GM21515 (cell line): ENCODE results near the gene PLD6.
"Not testable (repeated sequence)": the region's sequence is repeated elsewhere in the genome, so short reads cannot be mapped to it uniquely, and the experiment has no call there.

Source experiments
- ATAC-seq: cut with Tn5 transposase; IDR thresholded peaks from one replicate; pipeline ENCODE4 v1.9.1; 2021; ENCODE audit not compliant: unreplicated experiment

The PLD6 gene, protein sequence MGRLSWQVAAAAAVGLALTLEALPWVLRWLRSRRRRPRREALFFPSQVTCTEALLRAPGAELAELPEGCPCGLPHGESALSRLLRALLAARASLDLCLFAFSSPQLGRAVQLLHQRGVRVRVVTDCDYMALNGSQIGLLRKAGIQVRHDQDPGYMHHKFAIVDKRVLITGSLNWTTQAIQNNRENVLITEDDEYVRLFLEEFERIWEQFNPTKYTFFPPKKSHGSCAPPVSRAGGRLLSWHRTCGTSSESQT

DNA sequence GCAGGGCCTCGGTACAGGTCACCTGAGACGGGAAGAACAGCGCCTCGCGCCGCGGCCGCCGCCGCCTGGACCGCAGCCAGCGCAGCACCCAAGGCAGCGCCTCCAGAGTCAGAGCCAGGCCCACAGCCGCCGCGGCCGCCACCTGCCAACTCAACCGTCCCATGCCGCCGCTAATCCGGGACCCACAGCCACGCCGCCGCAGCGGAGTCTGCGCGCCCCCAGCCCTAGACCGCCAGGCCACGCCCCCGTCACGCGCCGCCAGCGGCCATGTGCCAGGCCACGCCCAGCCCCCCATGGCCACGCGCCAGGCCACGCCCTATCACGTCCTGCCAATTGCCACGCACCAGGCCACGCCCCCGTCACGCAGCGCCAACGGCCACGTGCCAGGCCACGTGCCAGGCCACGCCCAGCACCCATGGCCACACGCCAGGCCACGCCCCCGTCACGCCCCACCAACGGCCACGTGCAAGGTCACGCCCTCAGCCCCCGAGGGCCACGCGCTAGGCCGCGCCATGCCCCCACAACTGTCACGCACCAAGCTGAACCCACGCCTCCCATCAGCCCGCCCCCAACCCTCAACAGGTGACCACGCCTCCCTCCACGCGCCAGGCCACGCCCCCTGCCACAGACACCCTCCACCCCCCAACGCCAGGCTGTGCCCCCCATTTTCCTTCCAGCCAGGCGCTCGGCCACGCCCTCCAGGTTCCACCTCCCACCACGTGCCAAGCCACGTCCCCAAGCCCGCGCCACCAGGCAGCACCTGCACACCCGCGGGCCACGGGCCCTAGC, at the start of gene PLD6:
PLD6 (minus strand) TSS at position 210 of the 789 bp plus-strand sequence; CDS start at position 163, 47 bp downstream.
- no peak for ATAC-seq

DNA sequence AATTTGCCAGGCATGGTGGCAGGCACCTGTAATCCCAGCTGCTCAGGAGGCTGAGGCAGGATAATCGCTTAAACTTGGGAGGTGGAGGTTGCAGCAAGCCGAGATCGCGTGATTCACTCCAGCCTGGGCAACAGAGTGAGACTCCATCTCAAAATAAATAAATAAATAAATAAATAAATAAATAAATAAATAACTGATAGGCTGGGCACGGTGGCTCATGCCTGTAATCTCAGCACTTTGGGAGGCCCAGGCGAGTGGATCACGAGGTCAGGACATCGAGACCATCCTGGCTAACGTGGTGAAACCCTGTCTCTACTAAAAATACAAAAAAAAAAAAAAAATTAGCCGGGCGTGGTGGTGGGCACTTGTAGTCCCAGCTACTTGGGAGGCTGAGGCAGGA, 49.6 kb upstream of the PLD6 start:
- not testable (repeated sequence) for ATAC-seq

DNA sequence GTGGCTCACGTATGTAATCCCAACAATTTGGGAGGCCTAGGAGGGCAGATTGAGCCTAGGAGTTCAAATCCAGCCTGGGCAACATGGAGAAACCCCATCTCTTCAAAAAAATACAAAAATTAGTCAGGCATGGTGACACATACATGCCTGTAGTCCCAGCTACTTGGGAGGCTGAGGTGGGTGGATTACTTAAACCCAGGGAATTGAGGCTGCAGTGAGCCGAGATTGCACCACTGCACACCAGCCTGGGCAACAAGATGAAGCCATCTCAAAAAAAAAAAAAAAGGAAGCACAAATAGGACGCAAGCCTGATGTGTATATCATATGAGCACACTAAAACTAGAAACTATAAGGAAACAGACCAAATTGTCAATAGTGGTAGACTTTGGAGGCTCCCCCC, 47.9 kb upstream of the PLD6 start:
- no peak for ATAC-seq

DNA sequence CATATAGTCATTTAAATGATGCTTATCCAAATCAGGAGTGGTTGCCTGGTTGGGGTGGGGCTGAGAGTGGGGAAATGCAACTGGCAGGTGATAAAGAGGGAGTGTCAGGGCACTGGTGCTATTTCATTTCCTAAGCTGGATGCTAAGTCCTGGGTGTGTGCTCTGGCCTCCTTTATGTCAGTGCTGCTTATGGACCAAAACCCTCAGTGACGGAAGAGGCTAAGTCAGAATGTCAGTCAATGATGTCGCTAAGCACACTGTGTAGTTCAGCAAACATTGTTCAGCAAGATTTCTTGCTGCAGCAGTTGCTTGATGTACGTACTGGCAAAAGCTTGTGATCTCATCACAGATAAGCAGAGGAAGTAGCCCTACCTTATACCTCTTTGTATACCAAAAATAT, 47.3 kb upstream of the PLD6 start:
- no peak for ATAC-seq

DNA sequence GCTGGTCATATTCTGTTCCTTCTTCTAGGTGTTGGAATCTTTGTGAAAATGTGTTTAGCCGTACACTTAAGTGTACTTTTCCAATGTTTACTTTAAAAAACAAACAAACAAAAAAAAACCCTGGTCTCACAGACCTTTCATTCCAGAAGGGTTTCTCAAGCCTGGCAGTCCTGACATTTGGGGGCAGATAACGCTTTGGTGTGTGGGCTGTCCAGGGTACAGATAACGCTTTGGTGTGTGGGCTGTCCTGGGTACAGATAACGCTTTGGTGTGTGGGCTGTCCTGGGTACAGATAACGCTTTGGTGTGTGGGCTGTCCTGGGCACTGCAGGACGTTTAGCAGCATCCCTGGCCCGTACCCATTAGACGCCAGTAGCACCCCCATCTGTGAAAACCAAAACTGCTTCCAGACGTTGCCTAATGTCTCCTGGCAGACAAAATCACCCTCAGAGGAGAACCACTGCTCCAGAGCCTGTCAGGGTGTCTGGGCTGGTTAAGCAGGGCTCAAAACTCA, 46.1 kb upstream of the PLD6 start:
- no peak for ATAC-seq

DNA sequence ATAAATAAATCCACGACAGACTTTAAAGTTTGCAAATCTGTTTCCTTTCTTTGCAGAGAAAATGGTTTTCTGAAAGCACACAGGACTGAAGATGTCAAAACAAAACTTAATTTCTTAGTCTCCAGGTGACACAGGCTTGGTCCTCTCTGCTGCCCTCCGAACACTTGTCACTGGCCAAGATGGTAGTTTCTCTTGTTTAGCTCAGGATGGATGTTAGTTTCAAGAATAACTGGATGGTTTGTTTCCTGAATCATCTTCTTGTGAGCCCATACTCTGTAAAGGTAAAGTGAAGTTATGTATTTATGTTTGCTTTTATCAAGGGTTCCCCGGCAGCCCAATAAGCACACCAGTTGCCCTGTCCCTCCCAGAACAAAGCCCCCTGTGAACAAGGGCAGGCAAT, 40.7 kb upstream of the PLD6 start:
- ATAC-seq, result no peak

DNA sequence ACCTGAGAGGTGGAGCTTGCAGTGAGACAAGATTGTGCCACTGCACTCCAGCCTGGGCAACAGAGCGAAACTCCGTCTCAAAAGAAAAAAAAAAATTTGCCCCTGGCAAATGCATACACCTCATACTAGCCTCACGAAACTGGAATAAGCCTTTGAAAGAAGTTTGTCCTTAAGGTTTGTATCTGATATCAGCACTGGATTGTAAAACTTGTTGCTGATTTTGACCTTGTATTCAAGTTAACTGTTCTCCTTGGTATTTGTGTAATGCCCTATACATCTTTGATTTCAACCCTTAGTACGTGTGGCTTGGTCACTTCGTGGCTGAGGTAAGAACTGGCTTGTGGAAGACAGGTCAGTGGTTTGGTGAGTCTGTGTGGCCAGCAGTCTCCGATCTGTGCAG, 37.0 kb upstream of the PLD6 start:
- no peak for ATAC-seq

DNA sequence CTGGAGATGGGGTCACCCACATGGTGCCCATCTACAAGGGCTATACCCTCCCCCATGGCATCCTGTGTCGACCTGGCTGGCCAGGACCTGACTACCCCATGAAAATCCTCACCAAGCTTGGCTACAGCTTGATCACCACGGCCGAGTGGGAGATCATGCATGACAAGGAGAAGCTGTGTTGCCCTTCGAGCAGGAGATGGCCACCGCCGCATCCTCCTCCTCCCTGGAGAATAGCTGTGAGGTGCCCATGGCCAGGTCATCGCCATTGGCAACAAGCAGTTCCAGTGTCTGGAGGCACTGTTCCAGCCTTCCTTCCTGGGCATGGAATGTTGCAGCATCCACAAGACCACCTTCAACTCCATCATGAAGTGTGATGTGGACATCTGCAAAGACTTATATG, 36.1 kb upstream of the PLD6 start:
- ATAC-seq, result no peak

DNA sequence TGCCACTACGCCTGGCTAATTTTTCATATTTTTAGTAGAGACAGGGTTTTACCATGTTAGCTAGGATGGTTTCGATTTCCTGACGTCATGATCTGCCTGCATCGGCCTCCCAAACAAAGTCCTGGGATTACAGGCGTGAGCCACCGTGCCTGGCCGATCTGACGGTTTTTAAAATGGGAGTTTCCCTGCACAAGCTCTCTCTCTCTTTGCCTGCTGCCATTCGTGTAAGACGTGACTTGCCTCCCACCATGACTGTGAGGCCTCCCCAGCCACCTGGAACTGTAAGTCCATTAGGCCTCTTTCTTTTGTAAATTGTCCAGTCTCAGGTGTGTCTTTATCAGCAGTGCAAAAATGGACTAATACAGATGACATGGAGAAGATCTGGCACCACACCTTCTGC, 35.5 kb upstream of the PLD6 start:
- ATAC-seq, result no peak

DNA sequence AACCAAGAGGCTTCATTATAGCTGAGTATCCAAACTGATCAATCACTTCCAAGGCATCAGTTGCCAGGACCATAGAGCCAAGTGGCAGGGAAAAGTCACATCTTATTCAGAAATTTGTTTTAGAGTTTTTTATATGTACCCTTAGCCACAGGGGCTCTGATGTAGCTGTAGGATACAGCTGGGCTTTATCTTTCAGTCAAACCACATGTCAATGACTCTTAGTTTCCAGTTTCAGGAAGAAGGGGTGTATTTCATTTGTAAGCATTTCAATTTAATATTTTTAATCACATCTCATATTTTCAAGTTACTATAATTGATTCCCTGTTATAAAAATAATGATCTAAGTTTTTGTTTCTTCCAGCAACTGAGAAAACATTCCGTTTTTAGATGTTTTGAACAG, 33.7 kb upstream of the PLD6 start:
- ATAC-seq, result no peak

DNA sequence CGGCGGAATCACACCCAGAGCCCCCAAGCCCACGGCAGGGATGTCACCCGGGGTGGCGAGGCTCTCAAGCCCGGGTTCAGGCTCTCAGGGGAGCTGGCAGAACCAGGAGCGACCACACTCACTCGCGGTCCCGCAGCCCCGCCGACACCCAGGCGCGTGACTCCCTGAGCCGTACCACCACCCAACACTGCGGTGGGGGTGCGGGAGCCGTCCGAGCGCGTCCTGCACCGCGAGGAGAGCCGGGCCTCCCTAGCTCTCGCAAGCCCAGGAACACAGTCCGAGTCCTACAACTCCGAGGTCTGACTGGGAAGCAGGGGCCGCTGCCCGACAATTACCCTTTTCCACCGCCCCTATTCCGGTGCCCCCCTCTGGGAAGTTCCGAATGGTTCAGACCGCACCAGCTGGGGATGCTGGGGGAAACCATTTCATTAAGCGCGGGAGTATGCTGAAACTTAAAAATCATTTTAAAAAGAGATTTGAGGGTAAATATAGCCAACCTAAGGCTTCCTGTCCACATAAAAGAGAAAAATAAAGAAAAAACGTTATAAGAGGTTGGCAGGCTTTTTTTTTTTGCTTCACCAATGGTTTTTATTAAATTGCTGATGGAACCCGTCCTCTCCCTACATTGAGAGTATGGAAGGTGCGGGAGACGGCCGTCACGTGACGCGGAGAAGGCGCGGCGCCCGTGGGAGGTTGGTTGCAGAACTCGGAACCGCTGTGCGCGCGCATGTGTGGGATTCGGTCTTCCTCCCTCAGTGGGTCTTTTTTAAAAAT, 31.1 kb upstream of the PLD6 start, which contains the start of gene FLCN:
FLCN (minus strand) TSS at position 143 of the 774 bp plus-strand sequence. CDS start 9,031 bp downstream, outside the sequence.
- peak; percentile 71 for ATAC-seq

DNA sequence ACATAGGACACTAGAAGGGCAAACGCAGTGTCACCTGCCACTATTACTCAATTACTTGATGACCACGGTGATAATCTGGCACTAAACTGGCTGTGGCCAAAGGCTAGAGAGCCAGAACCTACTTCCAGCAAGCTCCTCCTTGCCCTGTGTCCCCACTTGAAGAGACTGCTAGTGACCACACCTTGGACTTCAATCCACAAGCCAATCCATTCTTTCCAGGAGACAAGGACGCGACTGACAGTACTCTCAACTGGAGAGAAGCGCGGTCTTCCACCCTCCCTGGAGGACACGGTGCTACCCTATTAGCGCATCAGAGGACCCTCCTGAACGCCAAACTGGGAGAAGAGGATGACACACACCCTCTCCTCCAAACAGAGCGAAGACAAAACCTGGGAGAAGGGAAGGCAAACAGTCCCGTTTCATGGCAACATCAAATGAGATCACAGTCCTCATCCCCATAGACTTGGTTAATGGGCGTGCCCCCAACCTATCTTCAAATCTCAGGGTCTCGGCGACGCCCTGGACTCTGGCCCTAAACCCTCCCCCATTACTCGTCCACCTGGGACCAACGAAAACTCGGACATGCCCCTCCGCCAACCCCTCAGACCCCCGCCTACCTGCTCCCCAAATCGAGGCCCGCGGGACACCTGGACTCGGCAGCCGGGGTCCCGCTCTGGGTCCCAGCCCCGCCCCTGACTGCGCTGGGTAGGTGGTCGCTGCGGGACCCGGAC, 30.3 kb upstream of the PLD6 start:
- ATAC-seq, result peak; percentile 8

DNA sequence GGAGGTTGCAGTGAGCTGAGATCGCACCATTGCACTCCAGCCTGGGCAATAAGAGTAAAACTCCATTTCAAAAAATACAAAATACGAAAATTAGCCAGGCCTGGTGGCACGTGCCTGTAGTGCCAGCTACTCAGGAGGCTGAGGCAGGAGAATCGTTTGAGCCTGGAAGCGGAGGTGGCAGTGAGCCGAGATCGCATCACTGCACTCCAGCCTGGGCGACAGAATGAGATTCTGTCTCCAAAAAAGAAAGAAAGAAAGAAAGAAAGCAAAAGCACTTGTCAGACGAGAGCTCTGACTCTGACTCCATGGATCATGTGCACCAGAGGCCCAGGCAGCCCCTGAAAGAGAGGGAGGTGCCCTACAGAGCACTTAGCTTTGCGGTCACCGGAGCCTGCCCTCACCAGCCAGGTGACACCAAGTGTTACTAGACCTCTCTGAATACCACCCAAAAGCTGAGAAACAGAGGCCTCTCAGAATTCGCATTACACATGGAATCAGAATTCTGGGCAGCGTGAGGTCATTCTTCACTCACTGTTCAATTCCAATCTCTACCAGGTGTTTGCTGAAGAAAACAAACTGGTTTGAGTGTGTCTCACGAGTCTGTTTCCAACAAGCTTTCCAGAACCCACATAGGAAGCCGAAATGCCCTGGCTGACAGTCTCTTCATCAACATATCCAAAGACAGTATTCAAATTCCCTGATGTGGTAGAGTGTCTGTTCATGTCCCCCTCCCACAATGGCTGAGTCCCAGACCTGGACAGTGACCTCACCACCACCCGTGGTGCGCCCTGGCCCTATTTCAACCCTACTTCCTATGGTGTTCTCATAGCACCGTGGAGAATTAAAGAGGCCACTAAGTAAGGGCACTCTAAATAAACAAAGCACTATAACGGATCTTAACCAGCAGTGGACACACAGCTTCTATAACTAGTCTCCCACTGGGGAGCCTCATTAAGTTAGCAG, 29.4 kb upstream of the PLD6 start:
- ATAC-seq, result no peak

DNA sequence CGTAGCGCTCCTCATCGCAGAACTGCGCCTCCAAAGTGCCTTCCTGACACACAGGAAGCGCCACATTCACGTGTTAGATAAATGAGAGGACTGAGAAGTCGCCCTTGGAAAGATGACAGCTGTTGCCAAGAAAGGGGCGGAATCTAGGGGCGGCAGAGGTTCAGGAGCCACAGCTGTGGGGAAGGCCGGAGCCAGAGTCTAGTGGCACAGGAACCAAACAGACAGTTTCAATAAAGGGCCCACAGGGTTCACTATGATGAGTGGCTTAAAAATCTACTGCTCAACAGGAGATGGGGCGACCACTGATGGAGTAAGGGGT, 26.1 kb upstream of the PLD6 start:
- no peak for ATAC-seq

DNA sequence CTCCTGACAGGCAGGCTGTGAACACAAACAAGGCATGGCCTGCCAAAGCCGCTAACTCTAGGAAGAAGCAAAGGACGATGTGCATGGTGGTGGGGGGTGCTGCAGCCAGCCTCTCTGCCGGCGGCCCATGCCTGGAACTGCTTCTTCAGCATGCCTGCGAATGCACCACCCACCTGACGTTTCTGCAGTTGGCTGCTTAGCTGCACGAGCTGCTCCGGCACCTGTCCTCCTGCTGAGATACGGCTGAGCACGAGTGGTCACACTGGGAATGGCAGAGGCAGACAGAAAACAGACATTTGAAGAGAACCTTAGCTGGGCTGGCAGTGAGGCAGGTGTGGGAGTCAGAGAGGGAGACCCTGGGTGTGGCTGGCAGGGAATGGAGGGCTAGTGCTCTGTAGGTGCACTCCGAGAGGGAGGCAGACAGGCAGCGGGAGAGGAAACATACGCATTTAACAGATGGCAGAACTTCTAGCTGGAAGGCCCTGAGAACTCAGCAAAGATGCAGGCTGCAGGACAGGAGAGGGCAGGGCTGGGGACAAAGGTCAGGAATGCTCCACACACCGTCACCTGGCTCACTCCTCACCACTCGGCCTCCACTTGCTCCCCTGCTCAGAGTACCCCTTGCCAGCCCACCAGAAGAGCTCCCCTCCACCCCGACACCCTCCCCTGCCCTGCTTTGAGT, 25.6 kb upstream of the PLD6 start:
- ATAC-seq, result no peak

DNA sequence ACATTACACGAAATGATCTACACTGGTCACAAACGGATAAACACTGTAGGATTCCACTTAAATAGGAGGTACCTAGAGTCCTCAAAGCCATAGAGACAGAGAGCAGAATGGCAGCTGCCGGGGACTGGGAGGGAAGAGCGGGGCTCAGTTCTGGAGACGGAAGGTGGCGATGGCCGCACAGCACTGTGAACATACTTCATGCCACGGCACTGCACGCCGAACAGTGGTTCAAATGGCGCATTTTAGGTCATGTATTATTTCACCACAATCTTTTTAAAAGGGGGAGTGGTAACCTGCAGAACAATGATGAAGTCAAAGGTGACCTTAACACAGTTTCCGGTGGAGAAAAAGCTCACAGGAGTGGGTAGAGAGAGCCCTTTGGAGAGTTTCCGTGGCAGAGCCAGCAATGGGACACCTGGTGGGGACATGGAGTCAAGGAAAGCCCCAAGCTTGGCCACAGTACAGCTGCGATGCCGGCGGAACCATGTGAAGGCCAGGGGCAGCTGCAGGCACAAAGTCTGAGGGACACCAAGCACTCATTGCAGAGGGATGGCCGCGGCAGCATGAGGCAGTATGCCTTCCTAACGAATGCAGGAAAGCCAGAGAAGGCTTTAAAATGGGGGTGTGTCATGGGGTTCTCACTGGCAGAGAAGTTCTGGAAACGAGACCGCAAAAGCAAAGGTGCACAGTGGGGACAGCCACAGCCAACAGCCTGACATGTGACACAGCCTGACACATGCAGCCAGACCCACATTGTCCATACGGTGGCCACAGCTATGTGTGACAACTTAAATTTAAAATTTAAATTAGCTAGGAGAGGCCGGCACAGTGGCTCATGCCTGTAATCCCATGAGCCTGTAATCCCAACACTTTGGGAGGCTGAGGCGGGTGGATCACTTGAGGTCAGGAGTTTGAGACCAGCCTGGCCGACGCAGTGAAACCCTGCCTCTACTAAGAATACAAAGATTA, 23.6 kb upstream of the PLD6 start:
- ATAC-seq, result no peak

DNA sequence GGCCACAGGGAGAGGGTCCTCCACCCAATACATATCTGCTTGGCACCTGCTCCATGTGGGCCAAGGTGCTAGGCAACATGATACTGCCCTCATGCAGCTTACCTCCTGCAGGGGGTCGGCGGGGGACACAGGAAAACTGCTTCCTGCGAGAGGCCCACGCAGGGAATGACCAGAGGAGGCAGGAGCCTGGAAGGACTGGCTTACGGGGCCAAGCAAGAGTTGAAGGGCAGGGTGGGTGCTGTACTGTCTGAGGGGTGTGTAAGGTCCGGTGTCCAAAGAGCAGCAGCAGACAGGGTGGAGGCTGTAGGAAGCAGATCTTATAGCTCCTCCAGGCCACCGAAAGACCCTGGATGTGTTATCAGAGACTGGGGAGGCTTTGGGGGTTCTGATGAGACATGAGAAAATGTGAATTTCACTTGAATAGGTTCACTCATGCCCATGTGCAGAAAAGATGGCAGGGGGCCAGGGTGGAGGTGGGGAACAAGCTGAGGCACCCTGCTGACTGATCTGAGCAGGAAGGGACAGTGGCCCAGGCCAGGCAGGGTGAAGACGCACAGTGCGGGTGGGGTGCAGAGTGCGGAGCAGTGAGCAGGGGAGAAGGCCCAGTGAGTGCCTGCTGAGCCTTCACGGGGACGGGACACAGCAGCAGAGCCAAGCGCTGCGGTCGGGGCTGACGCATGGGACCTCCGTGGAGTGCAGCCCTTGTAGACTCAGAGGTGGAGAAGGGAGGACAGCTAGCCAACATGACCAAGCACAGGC, 22.6 kb upstream of the PLD6 start:
- no peak for ATAC-seq
